NCI-H446 treated with DMSO at 0.1 percent for 48 hours (cell line): ENCODE results near the gene LPP.

ENCODE experiments used
- DNase-seq: peaks from one replicate; lab custom pipeline; 2025; lab: John Stamatoyannopoulos, UW

The LPP gene

GRCh38 chr3:188796122-188796631 lies 642.2 kb downstream of the LPP start:
- no peak for DNase-seq

- no peak for DNase-seq
Measured at GRCh38 chr3:188797045-188797444, 643.1 kb downstream of the LPP start.

GRCh38 chr3:188798556-188799145 lies 644.7 kb downstream of the LPP start:
- DNase-seq: no peak

GRCh38 chr3:188801393-188801792 lies 647.4 kb downstream of the LPP start:
- DNase-seq: no peak

GRCh38 chr3:188802645-188803044 lies 648.7 kb downstream of the LPP start:
- DNase-seq: no peak

GRCh38 chr3:188807006-188807405 lies 653.0 kb downstream of the LPP start:
- no peak for DNase-seq

- DNase-seq: no peak
Measured at GRCh38 chr3:188812198-188812597, 658.2 kb downstream of the LPP start.

GRCh38 chr3:188814581-188814980 lies 660.6 kb downstream of the LPP start:
- no peak for DNase-seq

- DNase-seq: no peak
Measured at GRCh38 chr3:188817103-188817934, 663.4 kb downstream of the LPP start.

GRCh38 chr3:188817935-188818269 lies 663.9 kb downstream of the LPP start:
- DNase-seq: no peak

GRCh38 chr3:188818282-188818681 lies 664.3 kb downstream of the LPP start:
- DNase-seq: no peak

GRCh38 chr3:188819939-188820338 lies 666.0 kb downstream of the LPP start:
- no peak for DNase-seq

GRCh38 chr3:188822004-188822403 lies 668.0 kb downstream of the LPP start:
- no peak for DNase-seq

- DNase-seq: no peak
Measured at GRCh38 chr3:188822411-188822810, 668.5 kb downstream of the LPP start.

- peak; percentile 27 for DNase-seq
Measured at GRCh38 chr3:188824566-188824965, 670.6 kb downstream of the LPP start.

GRCh38 chr3:188825901-188826300 lies 671.9 kb downstream of the LPP start:
- DNase-seq: no peak

GRCh38 chr3:188826574-188826973 lies 672.6 kb downstream of the LPP start:
- no peak for DNase-seq

- DNase-seq: no peak
Measured at GRCh38 chr3:188827103-188827502, 673.1 kb downstream of the LPP start.

- no peak for DNase-seq
Measured at GRCh38 chr3:188827576-188827975, 673.6 kb downstream of the LPP start.

GRCh38 chr3:188829130-188829529 lies 675.2 kb downstream of the LPP start:
- no peak for DNase-seq

GRCh38 chr3:188829576-188829975 lies 675.6 kb downstream of the LPP start:
- no peak for DNase-seq

- DNase-seq: no peak
Measured at GRCh38 chr3:188830893-188831292, 676.9 kb downstream of the LPP start.

- DNase-seq: no peak
Measured at GRCh38 chr3:188832146-188832545, 678.2 kb downstream of the LPP start.
